ENCODE measurements around the gene ABHD4.
"Not testable (repeated sequence)": the region's sequence is repeated elsewhere in the genome, so short reads cannot be mapped to it uniquely, and the experiment has no call there.

Gene ABHD4

GRCh38 chr14:22598099-22598895 is at the start of gene ABHD4:
Gene ABHD4, plus strand, starts transcription at chr14:22598300. Its CDS starts 7 bp downstream, at chr14:22598307.
- peak; percentile 93 for ATAC-seq
- peak within 1 kb of the TSS; percentile 89 for H3K27ac Mint-ChIP-seq
- peaks cover 16% of the 10 kb centered on the region for H3K36me3 Mint-ChIP-seq
- peak; percentile 65 to 83 for DNase-seq (ENCODE audit: low spot score in 2 of 2)
- H3K4me3 Mint-ChIP-seq: peak within 1 kb of the TSS; percentile 95
- peaks cover 25% of the 10 kb centered on the region for H3K4me1 Mint-ChIP-seq
- no peaks in the 10 kb centered on the region for H3K9me3 Mint-ChIP-seq

- H3K36me3 Mint-ChIP-seq: peaks cover 98% of the 10 kb centered on the region
- no peaks in the 10 kb centered on the region for H3K9me3 Mint-ChIP-seq
- peak overlapping the region; percentile 78 for H3K4me3 Mint-ChIP-seq
- H3K27ac Mint-ChIP-seq: peak overlapping the region; percentile 99
- H3K4me1 Mint-ChIP-seq: peaks cover 100% of the 10 kb centered on the region
- no peak for ATAC-seq
- DNase-seq (ENCODE audit: low spot score in 2 of 2): no peak
Observed at GRCh38 chr14:22549324-22549962, 48.7 kb upstream of the ABHD4 start.

GRCh38 chr14:22549981-22550673 is 48.0 kb upstream of the ABHD4 start:
- peak overlapping the region; percentile 99 for H3K27ac Mint-ChIP-seq
- DNase-seq (ENCODE audit: low spot score in 2 of 2) (peak in 1 of 2 donors; percentile 89), ATAC-seq (peak; percentile 83)
- peak overlapping the region; percentile 78 for H3K4me3 Mint-ChIP-seq
- H3K4me1 Mint-ChIP-seq: peaks cover 100% of the 10 kb centered on the region
- no peaks in the 10 kb centered on the region for H3K9me3 Mint-ChIP-seq
- peaks cover 98% of the 10 kb centered on the region for H3K36me3 Mint-ChIP-seq

GRCh38 chr14:22551605-22551997 is 46.5 kb upstream of the ABHD4 start:
- peaks cover 98% of the 10 kb centered on the region for H3K36me3 Mint-ChIP-seq
- DNase-seq (ENCODE audit: low spot score in 2 of 2): no peak
- H3K4me1 Mint-ChIP-seq: peaks cover 100% of the 10 kb centered on the region

GRCh38 chr14:22552001-22552826 is 45.9 kb upstream of the ABHD4 start:
- no peak for DNase-seq (ENCODE audit: low spot score in 2 of 2)
- no peaks in the 10 kb centered on the region for H3K9me3 Mint-ChIP-seq
- H3K4me3 Mint-ChIP-seq: peak overlapping the region; percentile 78
- ATAC-seq: no peak
- H3K27ac Mint-ChIP-seq: peak overlapping the region; percentile 99
- peaks cover 98% of the 10 kb centered on the region for H3K36me3 Mint-ChIP-seq
- peaks cover 100% of the 10 kb centered on the region for H3K4me1 Mint-ChIP-seq

More at GRCh38 chr14:22551605-22551997, 46.5 kb upstream of the ABHD4 start:
- Mint-ChIP-seq H3K4me3 (peak overlapping the region; percentile 78), H3K27ac (peak overlapping the region; percentile 99), H3K9me3 (no peaks in the 10 kb centered on the region)
- no peak for ATAC-seq

- Mint-ChIP-seq H3K4me1 (peaks cover 100% of the 10 kb centered on the region), H3K4me3 (peak overlapping the region; percentile 78), H3K27ac (peak overlapping the region; percentile 99), H3K36me3 (peaks cover 98% of the 10 kb centered on the region), H3K9me3 (no peaks in the 10 kb centered on the region)
- DNase-seq (ENCODE audit: low spot score in 2 of 2) (no peak), ATAC-seq (no peak)
Observed at GRCh38 chr14:22552827-22553076, 45.3 kb upstream of the ABHD4 start.

GRCh38 chr14:22553445-22553844 is 44.7 kb upstream of the ABHD4 start:
- peaks cover 100% of the 10 kb centered on the region for H3K4me1 Mint-ChIP-seq
- H3K27ac Mint-ChIP-seq: peak overlapping the region; percentile 99
- peaks cover 98% of the 10 kb centered on the region for H3K36me3 Mint-ChIP-seq
- ATAC-seq: no peak
- H3K4me3 Mint-ChIP-seq: peak overlapping the region; percentile 78
- no peak for DNase-seq (ENCODE audit: low spot score in 2 of 2)
- H3K9me3 Mint-ChIP-seq: no peaks in the 10 kb centered on the region

GRCh38 chr14:22553861-22554497 is 44.1 kb upstream of the ABHD4 start:
- Mint-ChIP-seq H3K27ac (peak overlapping the region; percentile 99), H3K4me1 (peaks cover 100% of the 10 kb centered on the region), H3K4me3 (peak overlapping the region; percentile 78), H3K36me3 (peaks cover 98% of the 10 kb centered on the region)
- DNase-seq (ENCODE audit: low spot score in 2 of 2): peak in 1 of 2 donors; percentile 72
- H3K9me3 Mint-ChIP-seq, ATAC-seq: not testable (repeated sequence)

- peak overlapping the region; percentile 99 for H3K27ac Mint-ChIP-seq
- peak overlapping the region; percentile 78 for H3K4me3 Mint-ChIP-seq
- DNase-seq (ENCODE audit: low spot score in 2 of 2): peak in 1 of 2 donors; percentile 69
- H3K9me3 Mint-ChIP-seq: no peaks in the 10 kb centered on the region
- peaks cover 100% of the 10 kb centered on the region for H3K4me1 Mint-ChIP-seq
- ATAC-seq: no peak
- H3K36me3 Mint-ChIP-seq: peaks cover 97% of the 10 kb centered on the region
Observed at GRCh38 chr14:22554498-22555383, 43.4 kb upstream of the ABHD4 start.

GRCh38 chr14:22555384-22556011 is 42.6 kb upstream of the ABHD4 start:
- H3K4me3 Mint-ChIP-seq: peak overlapping the region; percentile 78
- peaks cover 90% of the 10 kb centered on the region for H3K36me3 Mint-ChIP-seq
- peak overlapping the region; percentile 99 for H3K27ac Mint-ChIP-seq
- DNase-seq (ENCODE audit: low spot score in 2 of 2) (no peak), ATAC-seq (peak; percentile 39)
- peaks cover 100% of the 10 kb centered on the region for H3K4me1 Mint-ChIP-seq
- no peaks in the 10 kb centered on the region for H3K9me3 Mint-ChIP-seq

GRCh38 chr14:22556021-22556989 is 41.8 kb upstream of the ABHD4 start:
- Mint-ChIP-seq H3K9me3 (no peaks in the 10 kb centered on the region), H3K36me3 (peaks cover 87% of the 10 kb centered on the region), H3K4me3 (peak overlapping the region; percentile 78), H3K27ac (peak overlapping the region; percentile 99), H3K4me1 (peaks cover 100% of the 10 kb centered on the region)
- peak; percentile 88 to 98 for DNase-seq (ENCODE audit: low spot score in 2 of 2)
- peak; percentile 79 for ATAC-seq

GRCh38 chr14:22556990-22557623 is 41.0 kb upstream of the ABHD4 start:
- ATAC-seq: peak; percentile 44
- Mint-ChIP-seq H3K4me1 (peaks cover 100% of the 10 kb centered on the region), H3K27ac (peak overlapping the region; percentile 99), H3K9me3 (no peaks in the 10 kb centered on the region), H3K36me3 (peaks cover 86% of the 10 kb centered on the region), H3K4me3 (peak overlapping the region; percentile 78)
- peak; percentile 98 to 99 for DNase-seq (ENCODE audit: low spot score in 2 of 2)
